Effector CD4-positive, alpha-beta T cell (primary cell): ENCODE measurements around the gene IHH. TPM values are rescaled to one million over a fixed set of nuclear protein-coding genes. Genes with fewer than 3 reads are reported as not detected.

Experiments
- DNase-seq: peaks from one replicate; pipeline ENCODE4 v3.0.0-alpha.2; 2020
- total RNA-seq: gene quantifications from one replicate; lab custom pipeline; 2026; lab: John Stamatoyannopoulos, UW

The IHH gene
- total RNA-seq: not detected

DNA sequence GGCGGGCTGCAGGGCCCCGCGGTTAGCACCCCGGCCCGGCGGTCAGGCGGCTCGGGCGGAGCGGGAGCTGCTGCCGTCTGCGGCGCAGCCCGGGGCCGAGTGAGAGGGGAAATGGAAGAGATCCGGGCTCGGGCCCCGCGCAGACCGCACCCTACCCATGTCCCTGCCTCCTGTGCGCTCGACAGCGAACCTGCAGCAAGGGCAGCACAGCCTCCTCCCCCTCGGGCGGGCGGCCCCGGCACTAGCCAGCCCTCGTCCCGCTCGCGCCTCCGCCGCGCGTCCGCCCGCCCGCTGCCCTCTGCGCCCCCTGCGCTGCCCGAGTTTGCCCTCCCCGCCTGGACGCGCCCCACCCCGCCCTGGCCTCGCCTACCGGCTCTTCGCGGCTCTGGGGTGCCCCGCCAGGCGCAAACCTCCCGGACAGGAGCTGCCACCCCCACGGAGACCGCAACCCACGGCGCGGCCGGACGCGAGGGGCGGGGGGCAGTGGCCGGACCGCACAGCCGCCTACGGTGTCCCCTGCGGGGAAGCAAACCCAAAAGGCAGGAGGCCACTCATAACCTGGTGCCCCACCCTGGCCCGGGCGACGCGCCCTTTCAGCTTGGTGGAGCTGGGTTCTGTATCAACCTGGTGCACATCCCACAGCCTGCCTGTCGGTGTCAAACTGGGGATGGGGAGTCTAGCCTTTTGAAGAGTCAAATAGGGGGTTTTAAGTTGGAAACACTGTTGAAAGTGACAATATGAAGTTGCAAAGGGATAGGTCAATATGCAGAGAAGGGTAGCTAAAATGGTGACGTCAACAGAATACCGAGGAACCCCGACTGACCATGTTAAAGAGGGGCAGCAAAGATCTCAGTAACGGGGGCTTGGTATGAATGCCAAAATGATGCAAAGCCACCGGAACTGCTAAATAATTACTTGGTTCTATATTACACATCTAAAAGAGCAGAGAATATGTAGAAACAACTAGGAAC lies at the start of gene IHH:
Gene IHH (minus strand): TSS at position 101 of the 971 bp plus-strand sequence. CDS start 454 bp downstream, outside the sequence.
- DNase-seq: no peak

DNA sequence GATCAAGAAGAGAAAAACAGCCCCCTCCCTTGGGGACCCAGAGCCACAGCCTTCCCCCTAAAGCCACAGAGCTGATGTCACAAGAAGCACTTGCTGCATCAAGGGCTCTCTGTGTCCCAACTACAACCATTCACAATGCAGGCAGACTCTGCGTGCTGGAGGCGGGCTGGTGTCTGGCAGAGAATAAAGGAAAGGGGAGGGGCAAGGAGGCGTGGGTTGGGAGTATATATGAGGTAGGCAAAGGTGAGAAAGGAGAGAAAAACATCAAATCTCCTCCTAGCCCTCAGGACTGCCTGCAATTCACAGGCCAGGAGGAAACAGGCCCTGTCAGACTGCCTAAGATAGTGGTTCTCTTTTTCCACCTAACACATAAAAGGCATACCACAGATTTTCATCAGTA lies 48.8 kb upstream of the IHH start:
- DNase-seq: peak; percentile 15

DNA sequence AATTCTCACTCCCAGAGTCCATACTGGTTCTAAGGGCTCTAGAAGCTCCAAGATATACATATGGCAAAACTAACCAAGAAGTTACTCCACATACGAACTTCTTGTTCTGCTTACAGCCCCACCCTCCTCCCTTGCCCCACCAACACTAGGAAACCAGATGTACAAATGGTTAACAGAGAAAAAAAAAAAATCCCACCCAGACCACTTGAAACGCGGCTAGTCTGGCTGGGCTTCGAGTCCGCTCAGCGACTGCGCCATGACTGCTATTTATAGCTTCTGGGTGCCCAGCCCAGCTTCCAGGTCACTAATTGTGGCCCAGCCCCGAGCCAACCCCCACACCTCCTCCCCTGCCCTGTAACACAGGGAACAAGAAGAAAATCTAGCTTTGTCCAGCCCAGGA lies 47.0 kb upstream of the IHH start:
- no peak for DNase-seq

DNA sequence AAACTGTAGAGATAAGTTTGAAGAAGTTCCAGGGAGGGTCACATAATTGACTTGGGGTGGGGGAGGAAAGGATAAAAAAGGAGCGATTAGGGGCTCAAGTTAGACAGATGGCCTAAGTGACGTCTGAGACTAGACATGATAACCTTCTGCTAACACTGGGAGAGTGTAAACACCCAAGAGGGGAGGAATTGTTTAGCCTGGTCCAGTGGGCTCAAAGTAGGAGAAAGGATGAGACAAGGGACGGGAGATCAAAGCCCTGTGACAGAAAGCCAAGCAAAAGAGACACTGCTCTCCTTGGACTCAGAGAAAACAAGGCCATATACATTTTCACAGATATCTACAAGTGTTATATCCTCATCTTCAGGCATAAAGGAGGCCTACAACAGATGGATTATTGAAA lies 45.5 kb upstream of the IHH start:
- DNase-seq: no peak

DNA sequence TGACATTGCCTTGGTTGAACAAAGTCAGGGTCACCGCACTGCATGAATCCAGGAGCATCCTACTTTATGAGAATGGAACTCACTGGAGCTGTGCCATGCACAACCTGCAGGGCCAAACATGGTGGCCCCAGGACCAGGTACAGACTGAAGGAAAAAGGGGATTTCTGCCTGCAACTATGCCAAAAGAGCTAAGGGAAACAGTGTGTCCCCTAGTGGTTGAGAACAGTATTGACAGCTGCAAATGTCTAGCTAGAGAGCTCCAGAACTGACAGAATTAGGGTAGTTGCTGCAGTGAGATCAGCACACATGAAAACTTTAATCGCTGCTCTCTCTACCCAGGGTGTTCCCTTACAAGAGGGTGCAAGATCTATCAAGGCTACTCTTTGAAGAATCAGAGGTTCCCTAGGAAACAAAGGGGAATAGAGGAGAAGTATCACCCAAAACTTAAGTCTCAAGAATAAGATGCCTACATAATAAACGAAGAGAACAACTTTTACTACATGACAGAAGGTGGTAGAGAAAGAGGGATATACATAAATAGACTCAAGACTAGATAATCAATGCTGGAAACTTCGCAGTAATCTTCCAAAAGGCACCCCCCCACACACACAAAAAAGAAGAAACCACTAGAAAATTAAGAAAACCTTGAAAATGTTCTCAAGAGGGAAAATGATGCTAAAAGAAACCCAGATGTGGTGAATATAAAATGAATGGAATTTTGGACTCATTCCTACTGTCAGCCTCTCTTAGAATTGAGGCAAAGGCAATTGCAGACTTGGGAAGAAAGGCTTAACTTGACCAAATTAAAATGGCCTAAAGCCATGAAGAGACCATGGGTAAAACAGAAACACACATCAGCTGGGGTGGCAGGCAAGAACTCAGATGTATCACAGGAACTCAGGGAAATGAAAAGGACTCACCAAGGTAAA lies 43.6 kb upstream of the IHH start:
- DNase-seq: no peak

DNA sequence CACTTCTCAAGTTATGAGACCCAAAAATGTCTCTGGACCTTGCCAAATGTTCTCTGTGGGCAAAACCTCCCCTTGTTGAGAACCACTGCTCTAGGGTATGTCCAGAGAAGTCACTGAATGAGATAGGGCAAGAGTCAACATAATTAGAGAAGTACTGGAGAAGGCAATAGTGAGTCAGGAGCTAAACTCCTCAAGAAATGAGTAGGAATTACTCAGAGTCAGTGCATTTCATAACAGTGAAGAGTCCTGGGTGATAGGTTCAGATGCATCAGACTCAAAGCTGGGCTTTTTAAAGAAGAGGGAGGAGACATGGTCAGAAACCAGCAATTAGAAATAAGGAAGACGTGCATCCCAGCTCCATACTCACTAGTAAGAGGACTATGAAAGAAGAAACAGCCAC lies 38.6 kb upstream of the IHH start:
- DNase-seq: no peak

DNA sequence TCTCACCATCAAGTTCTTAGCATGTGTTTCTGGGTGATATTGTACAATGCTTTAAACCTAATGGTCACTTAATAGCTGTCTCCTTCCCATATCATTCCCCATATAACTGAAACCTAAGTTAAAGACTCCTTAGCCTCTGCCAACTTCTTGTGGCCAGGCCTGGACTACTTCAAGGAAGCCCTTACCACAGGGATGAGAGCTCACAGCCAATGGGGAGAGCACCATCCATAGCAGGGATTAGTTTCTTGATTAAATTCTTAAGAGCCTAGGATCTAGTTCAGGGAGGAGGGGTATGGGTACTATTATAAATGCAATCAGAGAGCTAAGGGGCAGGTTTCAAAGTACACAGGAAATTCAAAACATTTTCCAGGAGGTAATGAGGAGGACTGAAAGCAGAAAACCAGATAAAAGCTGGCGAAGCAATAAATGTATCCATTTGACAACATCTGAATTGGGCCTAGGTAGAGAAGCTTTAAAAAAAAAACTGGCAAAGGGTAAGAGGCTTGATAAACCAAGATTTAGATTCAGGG lies 34.8 kb upstream of the IHH start:
- DNase-seq: no peak

DNA sequence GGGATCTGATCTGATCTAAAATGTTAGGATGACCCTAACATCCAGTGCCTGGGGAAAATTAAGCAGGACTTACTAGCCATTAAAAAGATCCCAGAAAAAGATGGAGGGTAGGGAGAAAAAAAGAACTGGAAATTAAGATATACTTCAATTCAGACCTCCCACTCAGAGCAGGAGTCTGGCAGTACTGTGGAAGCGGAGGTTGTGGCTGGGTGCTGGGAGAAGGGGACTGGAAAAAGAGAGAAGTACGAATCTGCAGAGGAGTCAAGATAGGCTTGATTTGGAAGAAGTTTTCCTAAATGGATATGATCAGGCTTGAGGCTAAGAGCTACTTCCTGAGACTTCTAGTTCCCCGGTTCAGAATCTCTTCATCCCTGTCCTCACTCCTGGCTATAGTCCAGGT lies 33.5 kb upstream of the IHH start:
- no peak for DNase-seq

DNA sequence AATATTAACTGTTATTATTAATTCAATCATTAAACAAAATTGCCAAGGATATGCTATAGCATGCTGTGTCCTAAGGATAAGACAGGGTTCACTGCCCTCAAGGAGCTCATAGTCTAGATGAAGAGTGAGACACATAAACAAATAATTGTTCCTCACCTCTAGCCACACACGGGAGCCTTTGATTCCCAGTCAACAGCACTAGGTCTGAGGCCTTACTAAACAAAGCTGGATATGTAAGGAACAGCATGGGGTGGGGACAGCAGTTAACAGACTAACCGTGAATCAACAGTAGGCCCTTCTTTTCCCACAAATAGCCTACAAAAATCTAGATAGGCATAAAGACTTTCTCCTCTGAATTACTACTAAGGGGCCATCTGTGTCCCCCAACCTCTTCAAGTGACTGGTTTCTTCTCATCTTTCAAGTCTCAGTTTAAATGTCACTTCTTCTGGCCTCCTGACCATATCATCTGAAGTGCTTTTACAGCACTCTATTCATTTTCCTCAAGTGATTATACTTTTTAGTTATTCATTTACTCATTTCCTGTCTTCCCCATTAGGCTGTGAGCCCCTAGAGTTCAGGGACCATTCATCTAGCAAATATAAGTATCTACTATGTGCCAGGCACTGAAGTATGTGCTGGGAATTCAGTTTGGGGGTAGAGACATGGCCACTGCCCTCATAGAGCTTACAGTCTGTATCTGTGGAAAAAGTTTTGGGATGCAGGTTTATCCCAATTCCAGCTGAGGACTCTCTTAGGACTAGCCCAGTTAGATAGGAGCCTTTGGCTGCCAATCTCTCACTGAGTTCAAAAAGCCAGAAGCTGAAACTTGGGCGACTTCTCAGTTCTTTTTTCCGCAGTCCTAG lies 29.9 kb upstream of the IHH start:
- DNase-seq: no peak

DNA sequence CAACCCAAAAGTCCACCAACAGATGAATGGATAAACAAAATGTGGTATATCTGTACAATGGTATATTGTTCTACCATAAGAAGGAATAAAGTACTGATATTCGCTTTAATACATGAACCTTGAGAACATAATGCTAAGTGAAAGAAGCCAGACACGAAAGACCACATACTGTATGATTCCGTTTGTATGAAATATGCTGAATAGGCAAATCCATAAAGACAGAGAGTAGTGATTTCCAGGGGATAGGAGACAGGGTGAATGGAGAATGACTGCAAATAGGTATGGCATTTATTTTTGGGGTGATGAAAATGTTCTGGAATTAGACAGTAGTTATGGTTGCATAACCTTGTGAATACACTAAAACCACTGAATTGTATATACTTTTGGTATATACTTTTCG lies 28.6 kb upstream of the IHH start:
- no peak for DNase-seq

DNA sequence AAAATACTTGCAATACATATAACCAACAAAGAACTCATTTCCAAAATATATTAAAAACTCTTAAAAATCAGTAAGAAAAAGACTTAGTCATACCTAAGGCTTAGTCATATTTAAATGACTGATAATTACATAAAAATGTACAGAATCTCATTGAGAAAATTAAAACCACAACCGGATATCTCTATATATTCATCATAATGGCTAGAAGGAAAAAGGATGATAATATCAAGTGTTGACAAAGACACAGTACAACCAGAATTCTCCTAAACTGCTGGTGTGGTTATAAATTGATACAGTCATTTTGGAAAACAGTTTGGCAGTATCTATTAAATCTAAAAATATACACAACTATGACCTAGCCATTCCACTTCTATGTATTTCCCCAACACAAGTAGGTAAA lies 27.1 kb upstream of the IHH start:
- no peak for DNase-seq

DNA sequence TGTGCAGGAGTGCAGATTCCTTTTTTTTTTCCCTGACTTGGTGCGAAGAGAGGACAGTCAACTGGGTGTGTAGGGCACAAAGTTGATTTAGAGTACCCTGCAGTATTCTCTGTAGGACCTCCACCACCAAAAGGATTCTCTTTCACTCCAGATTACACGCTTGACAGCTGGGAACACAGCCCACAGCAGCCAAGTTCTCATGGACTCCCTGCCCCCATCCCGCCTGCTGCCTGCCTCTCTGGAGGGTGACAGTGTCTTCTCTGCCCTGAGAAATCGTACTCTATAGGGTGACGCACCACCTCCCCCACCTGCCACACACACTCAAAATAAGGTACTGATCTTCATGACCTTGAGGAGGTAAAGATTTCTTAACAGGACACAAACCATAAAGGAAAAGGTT lies 26.6 kb upstream of the IHH start:
- no peak for DNase-seq

DNA sequence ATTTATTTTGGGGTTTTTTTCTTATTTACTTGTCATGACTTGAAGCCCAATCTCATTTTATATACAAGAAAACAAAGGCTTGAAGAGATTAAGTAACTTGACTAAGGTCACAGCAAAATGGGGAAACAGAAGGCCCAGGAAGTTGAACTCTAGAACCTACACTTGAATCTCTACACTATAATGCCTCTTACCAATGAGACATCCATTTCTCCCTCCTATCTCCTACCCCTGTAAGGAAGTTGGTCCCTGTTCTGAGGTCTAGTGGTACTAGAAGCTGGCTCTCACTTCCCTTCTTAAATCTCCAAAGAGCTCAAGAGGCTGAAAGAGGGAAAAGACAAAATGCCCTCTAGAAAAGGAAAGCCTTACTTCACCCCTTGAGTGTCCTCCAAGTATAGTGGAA lies 25.5 kb upstream of the IHH start:
- DNase-seq: no peak

DNA sequence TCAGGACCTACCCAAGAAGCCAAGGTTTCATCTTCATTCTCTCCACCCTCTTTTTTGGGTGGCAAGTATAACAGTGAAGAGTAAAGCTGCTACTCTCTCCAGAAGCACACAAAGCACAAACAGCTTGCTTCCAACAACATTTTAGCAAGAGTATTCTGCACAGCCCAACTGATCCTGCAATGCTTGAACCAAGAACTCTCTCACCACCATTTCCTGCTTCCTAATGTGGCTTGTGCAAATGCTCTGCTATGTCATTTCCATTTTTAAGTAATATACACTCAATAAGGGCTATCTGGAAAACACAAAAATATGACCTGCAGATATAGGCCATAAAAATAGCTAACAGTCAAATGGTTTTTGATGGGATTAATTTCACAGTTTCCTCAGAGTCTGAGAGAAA lies 24.1 kb upstream of the IHH start:
- DNase-seq: no peak

DNA sequence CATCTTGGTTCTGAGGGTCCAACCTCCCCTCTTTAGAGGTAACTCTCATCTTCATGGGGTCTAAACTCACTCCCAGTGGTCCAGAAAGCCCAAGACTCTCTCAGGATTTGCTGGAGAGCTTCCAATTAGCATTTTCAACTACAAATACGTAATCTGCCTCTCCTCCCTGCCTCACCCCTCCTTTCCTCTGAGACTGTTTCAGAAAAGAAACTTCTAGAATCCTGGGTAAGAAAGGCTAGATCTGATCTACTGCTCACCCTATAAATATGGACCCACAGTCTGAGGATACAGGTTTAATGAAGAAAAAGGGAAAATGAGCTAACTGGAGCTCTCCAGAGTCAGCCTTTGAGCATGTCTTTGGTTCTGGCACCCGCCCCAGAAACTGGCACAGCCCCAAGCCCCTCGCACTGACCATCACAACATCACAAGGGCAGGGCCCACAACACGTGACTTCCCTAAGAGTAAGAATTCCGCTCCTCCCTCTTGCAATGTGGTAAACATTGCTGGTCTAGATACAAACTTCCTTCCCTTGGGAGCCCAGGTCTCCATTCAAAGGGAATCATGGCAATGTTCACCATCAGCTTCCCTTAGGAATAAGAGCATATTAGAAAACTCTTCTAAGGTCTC lies 21.7 kb upstream of the IHH start:
- no peak for DNase-seq

DNA sequence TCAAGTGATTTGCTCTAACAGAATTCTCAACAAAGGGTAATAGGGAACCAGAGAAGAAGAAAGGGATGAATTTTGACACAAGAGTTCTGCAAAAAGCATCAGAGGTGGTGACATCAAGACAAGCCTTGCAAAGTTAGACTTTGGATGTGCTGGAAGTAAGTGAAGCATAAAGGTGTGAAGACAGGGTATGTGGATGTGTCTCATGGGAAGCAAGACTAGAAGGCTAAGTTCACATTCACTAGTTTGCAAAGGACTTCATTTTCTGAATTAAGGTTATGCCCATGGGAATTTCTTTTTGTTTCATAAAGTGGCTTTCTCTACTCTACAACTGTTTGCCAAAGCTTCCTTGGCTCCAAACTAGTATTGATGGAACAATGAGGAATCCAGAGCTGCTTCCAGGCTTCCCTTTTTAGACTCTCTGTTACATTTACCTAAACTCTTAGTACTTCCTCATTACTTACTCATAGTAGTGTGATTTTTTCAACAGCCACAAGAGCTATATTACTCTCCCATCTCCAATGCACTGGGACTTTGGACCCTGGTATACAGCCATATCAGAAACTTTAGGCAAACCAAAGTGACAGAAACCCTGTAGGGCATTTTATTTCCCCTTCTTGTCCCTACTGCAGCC lies 21.1 kb upstream of the IHH start:
- no peak for DNase-seq

DNA sequence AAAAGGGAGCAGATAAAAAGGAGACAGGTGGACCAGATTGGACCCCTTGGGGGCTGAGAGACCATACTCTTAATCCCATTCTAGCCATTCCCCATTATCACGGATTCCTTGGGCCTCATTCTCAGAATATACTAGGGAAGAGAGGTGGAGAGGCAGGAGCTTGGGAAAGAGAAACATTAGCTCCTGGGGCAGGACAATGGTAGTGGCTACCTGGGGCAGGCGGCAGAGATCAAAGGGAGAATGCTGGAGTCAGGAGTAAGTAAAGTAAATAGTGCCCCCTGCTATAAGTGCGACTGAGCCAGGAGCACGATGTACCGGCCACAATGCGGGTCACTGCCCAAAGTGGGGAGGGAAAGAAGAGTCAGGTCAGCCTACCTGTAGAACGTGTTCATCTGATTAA lies 20.4 kb upstream of the IHH start:
- no peak for DNase-seq

DNA sequence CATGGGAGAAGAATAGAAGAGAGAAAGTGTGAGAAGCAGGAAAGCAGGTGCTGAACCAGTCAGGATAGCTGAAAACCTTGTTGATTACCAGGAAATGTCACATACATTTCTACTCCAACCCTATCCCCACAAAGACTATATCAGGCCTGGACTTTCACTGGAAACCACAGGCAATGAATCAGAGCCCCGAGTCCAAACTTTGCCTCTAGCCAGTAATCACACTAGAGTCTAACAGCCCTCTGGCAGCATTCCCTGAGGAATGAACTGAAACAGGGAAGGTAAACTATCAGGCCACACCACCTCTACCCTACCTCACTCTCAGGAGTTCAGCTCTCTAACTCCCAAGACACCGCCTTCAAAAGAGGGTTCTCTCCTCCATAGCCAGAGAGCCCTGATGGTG lies 18.7 kb upstream of the IHH start:
- DNase-seq: no peak

DNA sequence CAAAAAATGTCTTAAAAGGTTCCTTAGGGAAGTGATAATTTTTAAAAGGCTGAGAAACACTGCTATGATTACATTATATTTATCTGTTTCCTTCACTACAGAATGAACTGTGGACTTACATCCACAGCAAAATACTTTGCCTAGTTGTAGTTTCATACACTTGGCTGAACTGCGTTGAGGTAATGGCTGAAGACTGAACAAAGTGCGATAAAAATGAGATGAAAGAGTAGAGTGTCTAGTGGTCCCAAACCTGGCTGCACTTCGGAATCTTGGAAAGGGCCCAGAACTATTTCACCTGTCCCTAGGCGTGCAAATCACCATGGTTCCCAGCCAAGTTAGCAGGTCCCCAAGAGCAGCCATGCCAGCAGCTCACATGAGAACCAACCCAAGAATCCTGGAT lies 18.2 kb upstream of the IHH start:
- no peak for DNase-seq

DNA sequence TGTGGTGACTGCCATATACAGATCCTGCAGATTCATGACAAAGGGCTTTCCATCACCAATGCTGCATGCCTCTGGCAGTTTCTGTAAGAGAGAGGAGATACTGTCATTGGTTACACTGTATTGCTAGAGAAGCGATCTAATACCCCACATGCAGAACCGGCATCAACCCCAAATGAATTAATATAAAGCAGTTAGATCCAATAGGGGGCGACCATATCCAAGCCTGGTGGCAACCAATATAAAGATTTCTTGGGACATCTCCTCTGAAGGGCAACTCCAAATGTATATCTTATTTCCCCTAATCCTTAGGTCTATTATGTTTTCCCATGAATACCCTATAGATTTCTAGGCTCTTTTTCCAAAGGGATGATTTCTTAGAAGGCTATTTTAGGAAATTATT lies 17.4 kb upstream of the IHH start:
- no peak for DNase-seq

DNA sequence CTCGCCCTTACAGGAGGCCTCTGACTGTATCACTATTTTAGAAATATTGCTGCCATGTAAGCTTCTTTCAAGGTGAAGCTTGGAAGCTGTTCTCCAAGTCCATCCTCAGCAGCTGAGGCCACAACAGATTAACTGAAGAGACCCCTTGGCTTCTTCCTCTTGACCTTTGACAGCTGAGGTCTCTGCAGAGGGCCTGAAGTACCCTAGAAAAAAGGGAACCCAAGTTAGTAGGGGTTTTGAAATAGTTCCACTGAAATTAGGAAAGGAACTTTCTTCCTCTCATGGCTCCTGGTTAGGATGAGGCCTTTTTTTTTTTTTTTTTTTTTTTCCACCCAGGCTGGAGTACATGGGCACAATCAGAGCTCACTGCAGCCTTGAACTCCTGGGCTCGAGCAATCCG lies 15.5 kb upstream of the IHH start:
- DNase-seq: no peak
